Mesenchymal stem cell (in vitro differentiated cells and primary cell): ENCODE results near the gene RNF103.
"Not testable (repeated sequence)": the region's sequence is repeated elsewhere in the genome, so short reads cannot be mapped to it uniquely, and the experiment has no call there.

Source experiments
- DNase-seq: peaks from one replicate; pipeline ENCODE4 v3.0.0-alpha.2; 2013
- H2AFZ ChIP-seq: one replicate; pipeline ENCODE4 v1.6.1; 2013; ENCODE audit warnings: low read depth, mild to moderate bottlenecking, control low read depth, inconsistent platforms, low read length, moderate library complexity
- H2AK5ac ChIP-seq: 2 replicates; pipeline ENCODE4 v1.6.1; 2013; ENCODE audit warnings: low read length, moderate library complexity, mild to moderate bottlenecking, inconsistent platforms; ENCODE audit not compliant: severe bottlenecking
- H2BK120ac ChIP-seq: one replicate; pipeline ENCODE4 v1.6.1; 2013; ENCODE audit warnings: low read depth, mild to moderate bottlenecking, inconsistent platforms, low read length, moderate library complexity
- H2BK12ac ChIP-seq, 2 experiments: one replicate each; pipeline ENCODE4 v1.6.1; 2013; ENCODE audit warnings: inconsistent platforms in 2 of 2, low read length in 2 of 2, mild to moderate bottlenecking in 2 of 2, moderate library complexity in 2 of 2, control low read depth in 1 of 2
- H2BK15ac ChIP-seq: one replicate; pipeline ENCODE4 v1.6.1; 2013; ENCODE audit warnings: mild to moderate bottlenecking, low read depth, inconsistent platforms; ENCODE audit not compliant: poor library complexity, severe bottlenecking
- H2BK5ac ChIP-seq: 2 replicates; pipeline ENCODE4 v1.6.1; 2013; ENCODE audit warnings: low read depth, mild to moderate bottlenecking, low read length, control low read depth, inconsistent platforms; ENCODE audit not compliant: poor library complexity, severe bottlenecking
- H3K14ac ChIP-seq, 2 experiments: one replicate each; pipeline ENCODE4 v1.6.1; 2013; ENCODE audit warnings: inconsistent platforms in 2 of 2, low read length in 2 of 2, control low read depth in 1 of 2, mild to moderate bottlenecking in 1 of 2, moderate library complexity in 1 of 2
- H3K18ac ChIP-seq, 2 experiments: one replicate each; pipeline ENCODE4 v1.6.1; 2013; ENCODE audit warnings: inconsistent platforms in 2 of 2, low read length in 2 of 2, control low read depth in 1 of 2, low read depth in 1 of 2, mild to moderate bottlenecking in 1 of 2
- H3K23ac ChIP-seq, 2 experiments: one replicate each; pipeline ENCODE4 v1.6.1; 2013; ENCODE audit warnings: inconsistent platforms in 2 of 2, low read length in 2 of 2, mild to moderate bottlenecking in 2 of 2, moderate library complexity in 2 of 2, control low read depth in 1 of 2
- H3K27ac ChIP-seq: 2 replicates; pipeline ENCODE4 v1.5.1; 2013; ENCODE audit warnings: mild to moderate bottlenecking, moderate library complexity, low read length, control low read depth, inconsistent platforms; ENCODE audit not compliant: poor library complexity, severe bottlenecking
- H3K27me3 ChIP-seq, 2 experiments: 2 replicates each; pipeline versions ENCODE4 v1.6.1 to v1.7.0; 2013; ENCODE audit warnings: low read length in 2 of 2, mild to moderate bottlenecking in 2 of 2, moderate library complexity in 2 of 2, control low read depth in 1 of 2, inconsistent platforms in 1 of 2; ENCODE audit not compliant: control insufficient read depth in 1 of 2, insufficient read depth in 1 of 2
- H3K36me3 ChIP-seq, 2 experiments: 2 replicates each; pipeline versions ENCODE4 v1.6.1 to v1.7.0; 2013; ENCODE audit warnings: low read length in 2 of 2, control low read depth in 1 of 2, inconsistent platforms in 1 of 2, low read depth in 1 of 2, mild to moderate bottlenecking in 1 of 2; ENCODE audit not compliant: insufficient read depth in 2 of 2, control insufficient read depth in 1 of 2
- H3K4ac ChIP-seq, 2 experiments: one replicate each; pipeline ENCODE4 v1.6.1; 2013; ENCODE audit warnings: inconsistent platforms in 2 of 2, low read length in 2 of 2, mild to moderate bottlenecking in 2 of 2, moderate library complexity in 2 of 2, control low read depth in 1 of 2, low read depth in 1 of 2
- H3K4me1 ChIP-seq: 2 replicates; pipeline ENCODE4 v1.6.1; 2013; ENCODE audit warnings: low read depth, low read length, control low read depth; ENCODE audit not compliant: control insufficient read depth, insufficient read depth
- H3K4me2 ChIP-seq: 2 replicates; pipeline ENCODE4 v1.6.1; 2013; ENCODE audit warnings: low read length, mild to moderate bottlenecking, inconsistent platforms; ENCODE audit not compliant: poor library complexity, severe bottlenecking
- H3K4me3 ChIP-seq, 2 experiments: 2 replicates each; pipeline versions ENCODE4 v1.5.1 to v1.7.0; 2013; ENCODE audit warnings: low read length in 2 of 2, mild to moderate bottlenecking in 2 of 2, control low read depth in 1 of 2, low read depth in 1 of 2; ENCODE audit not compliant: insufficient read depth in 1 of 2
- H3K79me1 ChIP-seq: replicated peaks from 2 replicates; pipeline ENCODE4 v1.6.1; 2013; ENCODE audit warnings: mild to moderate bottlenecking, control low read depth, low read length, inconsistent platforms; ENCODE audit not compliant: poor library complexity, severe bottlenecking
- H3K9ac ChIP-seq: 2 replicates; pipeline ENCODE4 v1.7.0; 2013; ENCODE audit warnings: mild to moderate bottlenecking, low read length, moderate library complexity
- H3K9me3 ChIP-seq: 2 replicates; pipeline ENCODE4 v1.7.0; 2013; ENCODE audit warnings: mild to moderate bottlenecking, low read length; ENCODE audit not compliant: control insufficient read depth
- H4K8ac ChIP-seq: one replicate; pipeline ENCODE4 v1.6.1; 2013; ENCODE audit warnings: inconsistent platforms, mild to moderate bottlenecking, low read length, moderate library complexity
- H4K91ac ChIP-seq: one replicate; pipeline ENCODE4 v1.6.1; 2013; ENCODE audit warnings: mild to moderate bottlenecking, low read length, inconsistent platforms
- WGBS: methylation state at CpG from one replicate; pipeline ENCODE4 v1.1.7; 2013; ENCODE audit warnings: mixed read lengths; 5-methylcytosine and 5-hydroxymethylcytosine counted together

Gene RNF103

DNA sequence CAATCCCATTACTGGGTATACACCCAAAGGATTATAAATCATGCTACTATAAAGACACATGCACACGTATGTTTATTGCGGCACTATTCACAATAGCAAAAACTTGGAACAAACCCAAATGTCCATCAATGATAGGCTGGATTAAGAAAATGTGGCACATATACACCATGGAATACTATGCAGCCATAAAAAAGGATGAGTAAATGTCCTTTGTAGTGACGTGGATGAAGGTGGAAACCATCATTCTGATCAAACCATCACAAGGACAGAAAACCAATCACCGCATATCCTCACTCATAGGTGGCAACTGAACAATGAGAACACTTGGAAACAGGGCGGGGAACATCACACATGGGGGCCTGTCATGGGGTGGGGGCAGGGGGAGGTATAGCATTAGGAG is 45.7 kb upstream of the RNF103 start:
- H3K36me3 ChIP-seq, H3K9ac ChIP-seq, H4K91ac ChIP-seq, H2AFZ ChIP-seq, H3K14ac ChIP-seq, H2BK12ac ChIP-seq, H3K27me3 ChIP-seq, H3K4me1 ChIP-seq, H3K18ac ChIP-seq, H3K4me3 ChIP-seq, H3K4me2 ChIP-seq, H2BK15ac ChIP-seq, H2BK120ac ChIP-seq, H2AK5ac ChIP-seq, H3K4ac ChIP-seq, H3K23ac ChIP-seq, H3K79me1 ChIP-seq, H3K9me3 ChIP-seq, DNase-seq, H4K8ac ChIP-seq, H3K27ac ChIP-seq, H2BK5ac ChIP-seq: not testable (repeated sequence)
- no CpG with 5 or more reads among the region's 5 CpGs for WGBS

DNA sequence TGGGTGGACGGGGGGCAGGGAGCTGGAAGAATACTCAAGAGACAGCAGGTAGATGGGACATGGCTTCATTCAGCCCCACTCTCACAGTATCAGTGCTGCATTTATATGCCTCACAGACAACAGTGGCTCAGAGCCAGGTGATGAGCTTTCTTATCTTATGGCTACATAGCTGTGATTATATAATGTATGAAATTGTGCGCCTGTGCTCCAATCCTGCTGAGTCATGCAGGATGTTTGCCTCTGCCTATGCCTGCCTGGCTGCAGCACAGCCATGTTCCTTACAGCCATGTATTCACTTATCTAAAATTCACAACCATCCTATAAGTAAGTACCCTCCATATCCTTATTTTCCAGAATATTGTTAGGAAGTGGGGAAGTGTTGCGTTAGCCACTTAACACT is 37.7 kb upstream of the RNF103 start:
- no peaks in the 10 kb centered on the region for H3K36me3 ChIP-seq
- H3K9me3 ChIP-seq, result peaks cover 8% of the 10 kb centered on the region
- no peaks in the 10 kb centered on the region for H3K4me1 ChIP-seq
- no peak overlapping the region for H4K91ac ChIP-seq
- no peaks in the 10 kb centered on the region for H3K79me1 ChIP-seq
- H2AK5ac ChIP-seq, result no peak overlapping the region
- no peak overlapping the region for H3K4me2 ChIP-seq
- no peak overlapping the region for H2BK120ac ChIP-seq
- WGBS, result 89% methylated on average over 2 of the region's 3 CpGs
- DNase-seq, result no peak
- no peak overlapping the region for H3K4me3 ChIP-seq
- no peak overlapping the region for H3K9ac ChIP-seq
- H3K27ac ChIP-seq, result no peak overlapping the region
- H3K23ac ChIP-seq, result no peak overlapping the region
- H2AFZ ChIP-seq, result no peak overlapping the region
- H3K4ac ChIP-seq, result no peak overlapping the region
- H3K14ac ChIP-seq, result no peak overlapping the region
- H2BK15ac ChIP-seq, result no peak overlapping the region
- no peak overlapping the region for H3K18ac ChIP-seq
- no peaks in the 10 kb centered on the region for H3K27me3 ChIP-seq
- H4K8ac ChIP-seq, result no peak overlapping the region
- H2BK5ac ChIP-seq, result no peak overlapping the region
- no peak overlapping the region for H2BK12ac ChIP-seq

DNA sequence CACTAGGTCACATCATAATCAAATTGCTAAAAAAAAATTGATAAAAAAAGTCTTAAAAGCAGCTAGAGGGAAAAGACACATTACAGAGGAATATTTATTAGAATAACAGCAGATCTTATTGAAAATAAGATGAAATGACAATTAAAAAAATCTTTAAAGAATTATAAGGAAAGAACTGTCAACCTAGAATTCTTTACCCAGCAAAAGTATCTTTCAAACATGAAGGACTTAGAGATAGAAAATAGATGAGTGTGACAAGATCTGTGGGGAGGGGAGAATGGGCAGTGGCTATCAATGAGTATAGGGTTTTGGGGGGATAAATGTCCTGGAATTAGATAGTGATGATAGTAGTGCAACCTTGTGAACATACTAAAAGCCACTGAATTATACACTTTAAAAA is 26.5 kb upstream of the RNF103 start:
- Histone ChIP-seq H3K23ac (no peak overlapping the region), H2BK12ac (no peak overlapping the region), H2BK120ac (no peak overlapping the region), H3K27me3 (peaks cover 0 to 2% of the 10 kb centered on the region in 2 experiments), H3K14ac (no peak overlapping the region), H2AK5ac (no peak overlapping the region), H4K91ac (no peak overlapping the region), H2BK5ac (no peak overlapping the region), H3K9ac (no peak overlapping the region), H3K4me1 (no peaks in the 10 kb centered on the region), H3K9me3 (peaks cover 16% of the 10 kb centered on the region), H4K8ac (no peak overlapping the region), H3K4me2 (no peak overlapping the region), H3K27ac (no peak overlapping the region), H3K4me3 (no peak overlapping the region), H2AFZ (no peak overlapping the region), H2BK15ac (no peak overlapping the region), H3K79me1 (no peaks in the 10 kb centered on the region), H3K36me3 (no peaks in the 10 kb centered on the region), H3K18ac (no peak overlapping the region), H3K4ac (no peak overlapping the region)
- no peak for DNase-seq

DNA sequence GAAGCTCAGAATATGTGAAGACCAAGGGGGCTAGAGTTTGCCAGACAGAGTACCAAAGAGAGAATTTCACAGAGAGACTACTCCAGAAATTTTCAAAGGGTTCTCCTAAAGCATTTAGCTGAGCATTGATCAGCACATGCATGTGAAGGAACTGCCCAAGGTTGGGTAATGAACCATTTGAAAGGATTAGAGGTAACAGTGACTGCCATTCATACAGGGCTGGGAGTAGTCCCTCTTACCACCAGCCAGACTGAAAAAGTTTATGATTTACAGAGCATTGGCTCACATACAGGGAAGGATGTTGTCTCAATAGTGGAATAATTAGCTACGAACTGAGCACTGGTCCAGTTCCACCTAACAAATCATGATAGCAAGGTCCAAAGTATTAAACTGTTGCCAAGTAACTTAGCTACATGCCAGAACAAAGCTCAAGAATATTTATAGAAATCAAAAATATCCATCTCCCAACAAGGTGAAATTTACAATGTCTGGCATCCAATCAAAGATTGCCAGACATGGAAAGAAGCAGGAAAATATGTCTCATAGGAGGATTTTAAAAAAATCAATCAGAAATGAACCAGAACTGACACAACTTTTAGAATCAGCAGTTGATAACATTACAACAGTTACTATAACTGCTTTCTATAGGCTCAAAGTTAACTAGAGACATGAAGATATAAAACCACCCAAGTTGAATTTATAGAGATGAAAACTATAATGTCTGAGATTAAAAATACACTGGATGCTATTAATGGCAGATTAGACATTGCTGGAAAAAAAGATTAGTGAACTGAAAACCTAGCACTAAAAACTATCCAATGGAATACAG is 25.7 kb upstream of the RNF103 start:
- Histone ChIP-seq H3K4me3 (no peak overlapping the region), H3K9me3 (peaks cover 16% of the 10 kb centered on the region), H3K4ac (no peak overlapping the region), H3K27ac (no peak overlapping the region), H2BK5ac (no peak overlapping the region), H2BK12ac (no peak overlapping the region), H3K4me2 (no peak overlapping the region), H3K14ac (no peak overlapping the region), H3K27me3 (peaks cover 0 to 2% of the 10 kb centered on the region in 2 experiments), H3K36me3 (no peaks in the 10 kb centered on the region), H4K8ac (no peak overlapping the region), H3K18ac (no peak overlapping the region), H4K91ac (no peak overlapping the region), H2BK15ac (no peak overlapping the region), H3K4me1 (no peaks in the 10 kb centered on the region), H3K23ac (no peak overlapping the region), H2BK120ac (no peak overlapping the region), H3K79me1 (no peaks in the 10 kb centered on the region), H2AK5ac (no peak overlapping the region), H2AFZ (no peak overlapping the region), H3K9ac (no peak overlapping the region)
- DNase-seq, result no peak
- 50% methylated on average over 1 of the region's 1 CpG for whole genome bisulfite sequencing
